AG08395 (cell line): ENCODE data around the gene EIF4E3.

Source experiments
- DNase-seq: peaks from one replicate; pipeline ENCODE4 v3.0.0; 2012; ENCODE audit warnings: mixed read lengths, low spot score

EIF4E3 gene

GRCh38 chr3:71723452-71724170, 1.6 kb downstream of the EIF4E3 start:
- no peak for DNase-seq

GRCh38 chr3:71722693-71723092, 2.5 kb downstream of the EIF4E3 start:
- no peak for DNase-seq

GRCh38 chr3:71721651-71722157, 3.5 kb downstream of the EIF4E3 start:
- DNase-seq: no peak

GRCh38 chr3:71721002-71721401, 4.2 kb downstream of the EIF4E3 start:
- no peak for DNase-seq

GRCh38 chr3:71718072-71718471, 7.1 kb downstream of the EIF4E3 start:
- DNase-seq: no peak

GRCh38 chr3:71714595-71714994, 10.6 kb downstream of the EIF4E3 start:
- no peak for DNase-seq

GRCh38 chr3:71713041-71713440, 12.2 kb downstream of the EIF4E3 start:
- DNase-seq: no peak

GRCh38 chr3:71710906-71711494, 14.2 kb downstream of the EIF4E3 start:
- peak; percentile 85 for DNase-seq

- no peak for DNase-seq
These were observed 15.2 kb downstream of the EIF4E3 start for GRCh38 chr3:71709908-71710511.

GRCh38 chr3:71708476-71709105, 16.6 kb downstream of the EIF4E3 start:
- no peak for DNase-seq

- no peak for DNase-seq
These were observed 17.6 kb downstream of the EIF4E3 start for GRCh38 chr3:71707595-71707994.

GRCh38 chr3:71705681-71706080, 19.5 kb downstream of the EIF4E3 start:
- no peak for DNase-seq

GRCh38 chr3:71704915-71705314, 20.3 kb downstream of the EIF4E3 start:
- DNase-seq: no peak

GRCh38 chr3:71703797-71704196, 21.4 kb downstream of the EIF4E3 start:
- no peak for DNase-seq

GRCh38 chr3:71702131-71703024, 22.8 kb downstream of the EIF4E3 start:
- DNase-seq: no peak

GRCh38 chr3:71701251-71701762, 23.9 kb downstream of the EIF4E3 start:
- no peak for DNase-seq

- DNase-seq: no peak
These were observed 30.2 kb downstream of the EIF4E3 start for GRCh38 chr3:71695000-71695482.

- DNase-seq: peak; percentile 34
These were observed 30.7 kb downstream of the EIF4E3 start for GRCh38 chr3:71694358-71694999.

- DNase-seq: no peak
These were observed 31.6 kb downstream of the EIF4E3 start for GRCh38 chr3:71693641-71694040.

- no peak for DNase-seq
These were observed 33.1 kb downstream of the EIF4E3 start for GRCh38 chr3:71692139-71692538.

GRCh38 chr3:71690341-71690841, 34.8 kb downstream of the EIF4E3 start:
- DNase-seq: peak; percentile 78
